ENCODE results near the gene ADAT3. TPM values are rescaled to one million over a fixed set of nuclear protein-coding genes. Genes with fewer than 3 reads are reported as not detected.

Gene ADAT3
- total and polyA plus RNA-seq, 2 donors (not counting 1 experiment from before 2014, with no cell fraction given) = 5.3 to 13.4 TPM

GRCh38 chr19:1941146-1942077 lies 36.2 kb downstream of the ADAT3 start, which contains the start of gene CSNK1G2:
Gene CSNK1G2 (plus strand): TSS chr19:1941172. CDS start chr19:1969773, 28,601 bp downstream.
- TF ChIP-seq, protein P1, sequence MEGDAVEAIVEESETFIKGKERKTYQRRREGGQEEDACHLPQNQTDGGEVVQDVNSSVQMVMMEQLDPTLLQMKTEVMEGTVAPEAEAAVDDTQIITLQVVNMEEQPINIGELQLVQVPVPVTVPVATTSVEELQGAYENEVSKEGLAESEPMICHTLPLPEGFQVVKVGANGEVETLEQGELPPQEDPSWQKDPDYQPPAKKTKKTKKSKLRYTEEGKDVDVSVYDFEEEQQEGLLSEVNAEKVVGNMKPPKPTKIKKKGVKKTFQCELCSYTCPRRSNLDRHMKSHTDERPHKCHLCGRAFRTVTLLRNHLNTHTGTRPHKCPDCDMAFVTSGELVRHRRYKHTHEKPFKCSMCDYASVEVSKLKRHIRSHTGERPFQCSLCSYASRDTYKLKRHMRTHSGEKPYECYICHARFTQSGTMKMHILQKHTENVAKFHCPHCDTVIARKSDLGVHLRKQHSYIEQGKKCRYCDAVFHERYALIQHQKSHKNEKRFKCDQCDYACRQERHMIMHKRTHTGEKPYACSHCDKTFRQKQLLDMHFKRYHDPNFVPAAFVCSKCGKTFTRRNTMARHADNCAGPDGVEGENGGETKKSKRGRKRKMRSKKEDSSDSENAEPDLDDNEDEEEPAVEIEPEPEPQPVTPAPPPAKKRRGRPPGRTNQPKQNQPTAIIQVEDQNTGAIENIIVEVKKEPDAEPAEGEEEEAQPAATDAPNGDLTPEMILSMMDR (IDR thresholded peaks at IDR 0.05) = no peak
- TF ChIP-seq EZH2 (IDR thresholded peaks at IDR 0.05; ENCODE audit: borderline replicate concordance, insufficient read depth, low read depth, low read length, poor library complexity, severe bottlenecking) = no peak
- Histone ChIP-seq H4K20me1 (ENCODE audit: control insufficient read depth, insufficient read depth, low read length, poor library complexity, severe bottlenecking) (peaks cover 46% of the 10 kb centered on the region), H3K4me3 (ENCODE audit: control extremely low read depth in 1 of 5, extremely low read depth in 1 of 5, insufficient read depth in 1 of 5, low read depth in 2 of 5, low read length in 4 of 5) (peak within 1 kb of the TSS; percentile 71 to 94 (median 83)), H3K4me1 (ENCODE audit: control insufficient read depth in 2 of 2, insufficient read depth in 2 of 2, low read length in 2 of 2) (peaks cover 31 to 47% of the 10 kb centered on the region in 2 donors), H2AFZ (ENCODE audit: insufficient read depth, low read depth, low read length, poor library complexity, severe bottlenecking) (peak within 1 kb of the TSS; percentile 59), H3K79me2 (ENCODE audit: control insufficient read depth, insufficient read depth, low read length) (peaks cover 56% of the 10 kb centered on the region), H3K4me2 (replicated peaks; ENCODE audit: low read depth, low read length, poor library complexity, severe bottlenecking) (peak within 1 kb of the TSS; percentile 93), H3K9me3 (ENCODE audit: control extremely low read depth in 1 of 3, control insufficient read depth in 2 of 3, insufficient read depth in 1 of 3, low read length in 2 of 3) (no peaks in the 10 kb centered on the region), H3K36me3 (replicated peaks in 1 of 2; ENCODE audit: control extremely low read depth in 1 of 2, control insufficient read depth in 1 of 2, extremely low read depth in 1 of 2, insufficient read depth in 2 of 2, low read length in 1 of 2) (no peaks in the 10 kb centered on the region), H3K9ac (ENCODE audit: low read length) (peak within 1 kb of the TSS; percentile 95), H3K27ac (ENCODE audit: low read length in 2 of 2) (peak within 1 kb of the TSS; percentile 95 to 99), H3K27me3 (replicated peaks in 1 of 4; ENCODE audit: control extremely low read depth in 1 of 4, control insufficient read depth in 3 of 4, insufficient read depth in 4 of 4, low read length in 3 of 4) (no peaks in the 10 kb centered on the region)
- peak within 1 kb of the TSS; percentile 99 for H3K27ac Mint-ChIP-seq
- no peak for DNase-seq
- POLR2A ChIA-PET = interaction anchor here (0.5 to 2.0 kb wide), 17 partner anchors 12 to 923 kb away, joined by 3 to 18 read pairs (median 5); no protein-coding TSS in a partner anchor
- H3K27me3 Mint-ChIP-seq = no peaks in the 10 kb centered on the region
- intact Hi-C loops (cut with micrococcal nuclease) = loop anchor here (1.0 kb wide), 3 partner anchors 65 to 210 kb away; partner anchors contain the start of gene AP3D1
- H3K4me3 Mint-ChIP-seq = peak within 1 kb of the TSS; percentile 98
- ATAC-seq (ENCODE audit: low read depth) = no peak
- H3K9me3 Mint-ChIP-seq (ENCODE audit: insufficient read depth) = no peaks in the 10 kb centered on the region
- CTCF ChIA-PET = interaction anchor here (0.8 to 1.7 kb wide), 5 partner anchors 9 to 77 kb away, joined by 3 to 7 read pairs (median 5); no protein-coding TSS in a partner anchor
- peaks cover 34% of the 10 kb centered on the region for H3K4me1 Mint-ChIP-seq
- under 1% methylated on average over 85 of the region's 97 CpGs for WGBS (ENCODE audit: insufficient coverage)
